HepG2 (cell line): Measurements from ENCODE around the gene MYO19. TPM values are rescaled to one million over a fixed set of nuclear protein-coding genes. Genes with fewer than 3 reads are reported as not detected.

ENCODE experiments used
- ARID5B ChIP-seq: IDR thresholded peaks from 2 replicates; pipeline ENCODE4 v1.4.0; 2020; ENCODE audit warnings: mild to moderate bottlenecking, missing genetic modification reagents
- CERS6 ChIP-seq: sonication (generic); formaldehyde crosslinking; IDR thresholded peaks from 2 replicates; pipeline ENCODE4 v1.5.0; 2020; ENCODE audit warnings: missing genetic modification reagents
- HDAC1 ChIP-seq: sonication (generic); formaldehyde crosslinking; IDR thresholded peaks from 2 replicates; pipeline ENCODE4 v1.5.1; 2020; ENCODE audit warnings: mild to moderate bottlenecking, missing genetic modification reagents
- HNF4A ChIP-seq: sonication (generic); formaldehyde crosslinking; IDR thresholded peaks from 2 replicates; pipeline ENCODE4 v1.4.0; 2020; ENCODE audit warnings: missing genetic modification reagents
- MBD4 ChIP-seq: IDR thresholded peaks from 2 replicates; pipeline ENCODE4 v1.6.1; 2012; ENCODE audit warnings: low read length, inconsistent platforms, borderline replicate concordance
- MXD4 ChIP-seq: IDR thresholded peaks from 2 replicates; pipeline ENCODE4 v1.6.1; 2016; ENCODE audit warnings: mild to moderate bottlenecking, missing biosample characterization, missing genetic modification reagents
- PCBP1 ChIP-seq: fragments of 200-400 bp; formaldehyde crosslinking; IDR thresholded peaks from 2 replicates; pipeline ENCODE4 v1.6.1; 2017; ENCODE audit warnings: mild to moderate bottlenecking, low read depth, low read length, borderline replicate concordance
- RBFOX2 ChIP-seq: fragments of 200-400 bp; formaldehyde crosslinking; IDR thresholded peaks from 2 replicates; pipeline ENCODE4 v1.6.1; 2017; ENCODE audit warnings: low read depth, mild to moderate bottlenecking, low read length
- RBM39 ChIP-seq: fragments of 200-400 bp; formaldehyde crosslinking; IDR thresholded peaks from one replicate; pipeline ENCODE4 v1.6.1; 2018; ENCODE audit warnings: antibody characterized with exemption, mild to moderate bottlenecking, low read depth, low read length; ENCODE audit not compliant: poor library complexity, severe bottlenecking
- SIX1 ChIP-seq: sonication (generic); formaldehyde crosslinking; IDR thresholded peaks from 2 replicates; pipeline ENCODE4 v1.4.0; 2020; ENCODE audit warnings: missing genetic modification reagents, borderline replicate concordance
- SMARCC2 ChIP-seq: fragments of 450-650 bp; IDR thresholded peaks from 2 replicates; pipeline ENCODE4 v1.6.1; 2017; ENCODE audit warnings: antibody characterized with exemption, mild to moderate bottlenecking
- SMYD3 ChIP-seq: sonication (generic); formaldehyde crosslinking; IDR thresholded peaks from 2 replicates; pipeline ENCODE4 v1.8.1; 2023; ENCODE audit warnings: mild to moderate bottlenecking, missing genetic modification reagents
- SP2 ChIP-seq: sonication (generic); formaldehyde crosslinking; IDR thresholded peaks from 2 replicates; pipeline ENCODE4 v1.5.1; 2020; ENCODE audit warnings: mild to moderate bottlenecking, missing genetic modification reagents
- ZMAT3 ChIP-seq: sonication (generic); formaldehyde crosslinking; conservative IDR thresholded peaks from 2 replicates; pipeline ENCODE4 v1.7.0; 2021; ENCODE audit warnings: missing genetic modification reagents
- ZMYM3 ChIP-seq: sonication (generic); formaldehyde crosslinking; IDR thresholded peaks from 2 replicates; pipeline ENCODE4 v1.5.1; 2020; ENCODE audit warnings: mild to moderate bottlenecking, missing genetic modification reagents
- ZNF468 ChIP-seq: sonication (generic); formaldehyde crosslinking; IDR thresholded peaks from 2 replicates; pipeline ENCODE4 v1.8.0; 2022; ENCODE audit warnings: mild to moderate bottlenecking, moderate library complexity, missing genetic modification reagents
- ZNF704 ChIP-seq: sonication (generic); formaldehyde crosslinking; IDR thresholded peaks from 2 replicates; pipeline ENCODE4 v1.8.1; 2023; ENCODE audit warnings: mild to moderate bottlenecking, inconsistent platforms, moderate library complexity, missing genetic modification reagents, borderline replicate concordance
- ZNF713 ChIP-seq: sonication (generic); formaldehyde crosslinking; IDR thresholded peaks from 2 replicates; pipeline ENCODE4 v1.4.0; 2020; ENCODE audit warnings: mild to moderate bottlenecking, missing genetic modification reagents
- ZSCAN12 ChIP-seq: sonication (generic); formaldehyde crosslinking; IDR thresholded peaks from 2 replicates; pipeline ENCODE4 v1.9.0; 2021; ENCODE audit warnings: mild to moderate bottlenecking, missing genetic modification reagents
- ZXDC ChIP-seq: sonication (generic); formaldehyde crosslinking; IDR thresholded peaks from 2 replicates; pipeline ENCODE4 v1.5.0; 2020; ENCODE audit warnings: mild to moderate bottlenecking, missing genetic modification reagents
- polyA plus RNA-seq, 8 experiments: library from polyadenylated mRNA; depleted of rRNA in 3 of 8; stranded (reverse) in 7 of 8; unstranded in 1 of 8; fragments of >200 nt; fragmentation: Illumina TruSeq in 4 of 8; extraction: Trizol in 4 of 8; gene quantifications; 2 replicates each; pipeline versions ENCODE4 v1.2.1 to v1.2.3, GENCODE V29; 2011 to 2016; ENCODE audit warnings: low read depth in 4 of 8, missing spikeins in 1 of 8, mixed read lengths in 1 of 8; ENCODE audit not compliant: insufficient read depth in 1 of 8
- total RNA-seq, 5 experiments: library from RNA; depleted of rRNA; stranded (reverse); fragments of >200 nt; fragmentation: Illumina TruSeq; extraction: Trizol; gene quantifications; 2 replicates each; pipeline ENCODE4 v1.2.3, GENCODE V29; 2016; ENCODE audit warnings: low read depth in 1 of 5
- TF ChIP-seq, protein P1 (sequence below): sonication (generic); formaldehyde crosslinking; IDR thresholded peaks from 2 replicates; pipeline ENCODE4 v1.5.1; 2020; ENCODE audit warnings: missing genetic modification reagents, mild to moderate bottlenecking, borderline replicate concordance

Gene MYO19
- total and polyA plus RNA-seq, 2 of the 13 experiments (the other 11 are each of a cell fraction or from before 2014, with no cell fraction given): 75.7 to 82.3 TPM

GRCh38 chr17:36545077-36545464 lies 10.4 kb upstream of the MYO19 start (continued):
- TF ChIP-seq RBM39: peak; percentile 53
- TF ChIP-seq MXD4 (CRISPR knock-in tag): no peak
- TF ChIP-seq MBD4: no peak
- TF ChIP-seq PCBP1: no peak
- TF ChIP-seq, protein P1, sequence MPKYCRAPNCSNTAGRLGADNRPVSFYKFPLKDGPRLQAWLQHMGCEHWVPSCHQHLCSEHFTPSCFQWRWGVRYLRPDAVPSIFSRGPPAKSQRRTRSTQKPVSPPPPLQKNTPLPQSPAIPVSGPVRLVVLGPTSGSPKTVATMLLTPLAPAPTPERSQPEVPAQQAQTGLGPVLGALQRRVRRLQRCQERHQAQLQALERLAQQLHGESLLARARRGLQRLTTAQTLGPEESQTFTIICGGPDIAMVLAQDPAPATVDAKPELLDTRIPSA (CRISPR knock-in tag): peak; percentile 56; the same call in 1 of the 2 replicates
- TF ChIP-seq SP2 (CRISPR knock-in tag): 0 out of 2 replicates have a peak, but pooled peaks have one; percentile 25
- no peak for TF ChIP-seq SIX1 (CRISPR knock-in tag)
- 0 out of 2 replicates have a peak, but pooled peaks have one; percentile 49 for TF ChIP-seq HDAC1 (CRISPR knock-in tag)
- TF ChIP-seq ZMYM3: no peak
- TF ChIP-seq ZNF704: no peak
- TF ChIP-seq ZNF468 (CRISPR knock-in tag): no peak
- TF ChIP-seq ZNF713 (CRISPR knock-in tag): no peak
- TF ChIP-seq ARID5B: no peak
- TF ChIP-seq ZXDC (CRISPR knock-in tag): 0 out of 2 replicates have a peak, but pooled peaks have one; percentile 6
- peak; percentile 24 for TF ChIP-seq ZMAT3 (CRISPR knock-in tag)
- peak; percentile 82 for TF ChIP-seq RBFOX2
- TF ChIP-seq SMYD3: 0 out of 2 replicates have a peak, but pooled peaks have one; percentile 29
- TF ChIP-seq SMARCC2: no peak
- TF ChIP-seq ZSCAN12 (CRISPR knock-in tag): no peak
- no peak for TF ChIP-seq CERS6 (CRISPR knock-in tag)
- 0 out of 2 replicates have a peak, but pooled peaks have one; percentile 1 for TF ChIP-seq HNF4A (CRISPR knock-in tag)
